ENCODE results near the gene BZW1. TPM values are rescaled to one million over a fixed set of nuclear protein-coding genes. Genes with fewer than 3 reads are reported as not detected.

Gene BZW1
- total and polyA plus RNA-seq, 2 of the 4 experiments (the other 2 are of a cell fraction), result 204 to 268 TPM

DNA sequence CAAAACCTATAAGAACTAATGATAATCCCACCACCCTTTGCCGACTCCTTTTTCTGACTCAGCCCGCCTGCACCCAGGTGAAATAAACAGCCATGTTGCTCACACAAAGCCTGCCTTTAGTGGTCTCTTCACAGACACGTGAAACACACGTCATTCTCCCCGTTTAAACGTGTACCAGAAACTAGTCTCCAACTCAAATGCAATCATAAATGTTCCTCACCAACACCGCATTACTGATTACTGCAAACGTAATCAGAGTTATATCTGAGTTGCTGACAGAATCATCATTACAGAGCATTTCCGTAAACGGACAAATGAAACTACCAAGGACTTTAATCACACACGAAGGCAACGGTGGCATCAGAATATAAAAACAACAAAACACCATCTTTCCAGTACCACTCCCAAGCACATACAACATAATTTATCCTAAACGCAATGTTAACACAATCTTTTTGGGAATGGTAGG is 50.9 kb downstream of the BZW1 start:
- DNase-seq, result peak; percentile 88
- ChIA-PET POLR2A (ENCODE audit: unreplicated experiment) (no interaction called here), CTCF (interaction anchor here (0.5 kb wide), 1 partner anchor 59 kb away, joined by 3 read pairs; no protein-coding TSS in a partner anchor)
- Histone ChIP-seq H3K4me3 (ENCODE audit: insufficient read depth, low read depth, low read length) (peak overlapping the region; percentile 60), H3K9me1 (ENCODE audit: insufficient read depth, low read length) (peaks cover 7% of the 10 kb centered on the region), H2BK120ac (ENCODE audit: low read depth, low read length) (no peak overlapping the region), H2BK5ac (ENCODE audit: low read depth, low read length, poor library complexity, severe bottlenecking) (peak overlapping the region; percentile 86), H3K14ac (replicated peaks; ENCODE audit: low read depth, low read length) (peak overlapping the region; percentile 99), H3K9me3 (ENCODE audit: control insufficient read depth, insufficient read depth, low read length) (no peaks in the 10 kb centered on the region), H3K27me3 (ENCODE audit: control insufficient read depth, insufficient read depth, low read length) (no peaks in the 10 kb centered on the region), H3K23ac (ENCODE audit: low read depth, low read length) (peak overlapping the region; percentile 72), H3K18ac (ENCODE audit: low read depth, low read length) (peak overlapping the region; percentile 47; the same call in 1 of the 2 replicates), H2AFZ (replicated peaks; ENCODE audit: low read length, poor library complexity) (no peak overlapping the region), H3K56ac (ENCODE audit: extremely low read depth, insufficient read depth, low read length) (peak overlapping the region; percentile 25; the same call in 1 of the 2 replicates), H2AK5ac (ENCODE audit: low read depth, low read length) (no peak overlapping the region), H3K4me2 (ENCODE audit: low read depth, low read length) (peak overlapping the region; percentile 84), H3K4me1 (ENCODE audit: control insufficient read depth, insufficient read depth, low read length) (peaks cover 5% of the 10 kb centered on the region), H3K36me3 (ENCODE audit: control insufficient read depth, insufficient read depth, low read length) (peaks cover 20% of the 10 kb centered on the region), H2BK20ac (ENCODE audit: low read depth, low read length) (no peak overlapping the region), H3K4ac (ENCODE audit: low read depth, low read length) (peak overlapping the region; percentile 97; the same call in 1 of the 2 replicates), H4K20me1 (ENCODE audit: insufficient read depth, low read length) (peaks cover 59% of the 10 kb centered on the region), H2AK9ac (replicated peaks; ENCODE audit: low read depth, low read length, poor library complexity) (no peak overlapping the region), H4K91ac (ENCODE audit: insufficient read depth, low read depth, low read length) (no peak overlapping the region), H4K5ac (ENCODE audit: low read depth, low read length) (no peak overlapping the region; the same call in 1 of the 2 replicates), H3K27ac (ENCODE audit: insufficient read depth, low read length) (no peak overlapping the region), H3K9ac (ENCODE audit: low read depth, low read length) (peak overlapping the region; percentile 100; the same call in 1 of the 2 replicates), H3K79me1 (ENCODE audit: low read depth in 1 of 2, low read length in 2 of 2) (peaks cover 4 to 35% of the 10 kb centered on the region in 2 experiments), H2BK15ac (ENCODE audit: low read depth, low read length) (no peak overlapping the region), H4K8ac (ENCODE audit: low read depth in 2 of 2, low read length in 2 of 2) (no peak overlapping the region)
- 0% methylated on average over 4 of the region's 13 CpGs; no CpG with 5 or more reads in 1 of the 2 experiments for WGBS, 2 experiments (ENCODE audit: extremely low coverage in 2 of 2, insufficient read length in 1 of 2)
- peak; percentile 87 for TF ChIP-seq MXI1 (IDR thresholded peaks at IDR 0.05; ENCODE audit: borderline replicate concordance, low read depth, low read length)
- peak; percentile 35; the same call in 1 of the 2 replicates for TF ChIP-seq CEBPB (IDR thresholded peaks at IDR 0.05; ENCODE audit: low read depth, low read length)
- TF ChIP-seq ELK1 (IDR thresholded peaks at IDR 0.05; ENCODE audit: borderline replicate concordance, low read depth, low read length), result no peak
- no peak for TF ChIP-seq MAZ (IDR thresholded peaks at IDR 0.05; ENCODE audit: borderline replicate concordance, low read depth, low read length)
- TF ChIP-seq NFE2L2 (IDR thresholded peaks at IDR 0.05; ENCODE audit: low read depth, low read length), result peak; percentile 25; the same call in 1 of the 2 replicates
- TF ChIP-seq RCOR1 (IDR thresholded peaks at IDR 0.05; ENCODE audit: insufficient replicate concordance, low read length), result no peak
- TF ChIP-seq CTCF (conservative IDR thresholded peaks at IDR 0.05; ENCODE audit: low read depth, low read length), result no peak
- TF ChIP-seq RFX5 (IDR thresholded peaks at IDR 0.05; ENCODE audit: low read depth, low read length), result no peak
- no peak for TF ChIP-seq FOS (IDR thresholded peaks at IDR 0.05; ENCODE audit: low read depth, low read length)
- no peak for TF ChIP-seq CHD1 (IDR thresholded peaks at IDR 0.05; ENCODE audit: low read depth, low read length)
- peak; percentile 21; the same call in 1 of the 2 replicates for TF ChIP-seq MAFK (IDR thresholded peaks at IDR 0.05; ENCODE audit: low read depth, low read length)
- no peak for TF ChIP-seq SMC3 (IDR thresholded peaks at IDR 0.05; ENCODE audit: low read depth, low read length)
- TF ChIP-seq, protein P1, sequence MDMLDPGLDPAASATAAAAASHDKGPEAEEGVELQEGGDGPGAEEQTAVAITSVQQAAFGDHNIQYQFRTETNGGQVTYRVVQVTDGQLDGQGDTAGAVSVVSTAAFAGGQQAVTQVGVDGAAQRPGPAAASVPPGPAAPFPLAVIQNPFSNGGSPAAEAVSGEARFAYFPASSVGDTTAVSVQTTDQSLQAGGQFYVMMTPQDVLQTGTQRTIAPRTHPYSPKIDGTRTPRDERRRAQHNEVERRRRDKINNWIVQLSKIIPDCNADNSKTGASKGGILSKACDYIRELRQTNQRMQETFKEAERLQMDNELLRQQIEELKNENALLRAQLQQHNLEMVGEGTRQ (IDR thresholded peaks at IDR 0.05; ENCODE audit: low read depth, low read length), result peak; percentile 57
- peak; percentile 92 for TF ChIP-seq POLR2A (IDR thresholded peaks at IDR 0.05; ENCODE audit: low read depth, low read length)
- TF ChIP-seq BHLHE40 (IDR thresholded peaks at IDR 0.05; ENCODE audit: low read depth, low read length), result peak; percentile 83
- TF ChIP-seq RAD21 (IDR thresholded peaks at IDR 0.05; ENCODE audit: low read length), result no peak
- dilution Hi-C loops (cut with HindIII; ENCODE audit: low sequenced_read_pairs, unreplicated experiment), result no loop called here
- in situ Hi-C loops (cut with MboI; ENCODE audit: low sequenced_read_pairs), result no loop called here
- no peak for ATAC-seq (ENCODE audit: low read depth)
- intact Hi-C loops (cut with micrococcal nuclease), result loop anchor here (2.0 to 5.0 kb wide), 2 partner anchors 44 to 115 kb away; no protein-coding TSS in a partner anchor
- BruUV-seq (replicated peaks), result no TSS peak
